HEK293T (cell line): Measurements from ENCODE around the gene PZP.

Source experiments
- CTCF ChIA-PET: fragments of 350-600 bp; formaldehyde crosslinking; extraction: SDS; loops from one replicate; lab custom pipeline; 2021; ENCODE audit warnings: antibody characterized with exemption, inconsistent platforms; lab: Yijun Ruan, JAX
- POLR2A ChIA-PET: fragments of 350-600 bp; formaldehyde crosslinking; extraction: SDS; loops from one replicate; lab custom pipeline; 2020; ENCODE audit warnings: antibody characterized with exemption, inconsistent platforms; lab: Yijun Ruan, JAX
- DNase-seq: peaks from one replicate; pipeline ENCODE4 v3.0.0; 2012; ENCODE audit warnings: mixed read lengths; ENCODE audit errors: extremely low spot score
- ARNT ChIP-seq: fragments of 450-650 bp; IDR thresholded peaks from 2 replicates; pipeline ENCODE4 v1.6.1; 2017; ENCODE audit warnings: mild to moderate bottlenecking
- BHLHE40 ChIP-seq: fragments of 450-650 bp; IDR thresholded peaks from 2 replicates; pipeline ENCODE4 v1.6.1; 2016; ENCODE audit warnings: mild to moderate bottlenecking, moderate library complexity, borderline replicate concordance
- CTBP1 ChIP-seq: fragments of 450-650 bp; IDR thresholded peaks from 2 replicates; pipeline ENCODE4 v1.6.1; 2016; ENCODE audit warnings: borderline replicate concordance
- ELF4 ChIP-seq: fragments of 450-650 bp; IDR thresholded peaks from 2 replicates; pipeline ENCODE4 v1.6.1; 2017; ENCODE audit warnings: antibody characterized with exemption
- FOXA1 ChIP-seq: fragments of 450-650 bp; IDR thresholded peaks from 2 replicates; pipeline ENCODE4 v1.6.1; 2016; ENCODE audit warnings: mild to moderate bottlenecking
- FOXK2 ChIP-seq: fragments of 450-650 bp; IDR thresholded peaks from 2 replicates; pipeline ENCODE4 v1.6.1; 2016; ENCODE audit warnings: mild to moderate bottlenecking
- FOXM1 ChIP-seq: fragments of 450-650 bp; IDR thresholded peaks from 2 replicates; pipeline ENCODE4 v1.6.1; 2017; ENCODE audit warnings: mild to moderate bottlenecking, borderline replicate concordance
- HDGF ChIP-seq: fragments of 450-650 bp; IDR thresholded peaks from 2 replicates; pipeline ENCODE4 v1.6.1; 2017; ENCODE audit warnings: antibody characterized with exemption, borderline replicate concordance
- L3MBTL2 ChIP-seq: fragments of 450-650 bp; conservative IDR thresholded peaks from 2 replicates; pipeline ENCODE4 v1.6.1; 2016; ENCODE audit warnings: mild to moderate bottlenecking
- LEF1 ChIP-seq: fragments of 450-650 bp; IDR thresholded peaks from 2 replicates; pipeline ENCODE4 v1.6.1; 2017; ENCODE audit warnings: mild to moderate bottlenecking, borderline replicate concordance
- NFRKB ChIP-seq: fragments of 450-650 bp; IDR thresholded peaks from 2 replicates; pipeline ENCODE4 v1.6.1; 2016; ENCODE audit warnings: mild to moderate bottlenecking, moderate library complexity
- SP1 ChIP-seq: fragments of 450-650 bp; IDR thresholded peaks from 2 replicates; pipeline ENCODE4 v1.6.1; 2017
- SUZ12 ChIP-seq: fragments of 450-650 bp; IDR thresholded peaks from 2 replicates; pipeline ENCODE4 v1.6.1; 2016; ENCODE audit warnings: mild to moderate bottlenecking
- TARDBP ChIP-seq: fragments of 450-650 bp; IDR thresholded peaks from 2 replicates; pipeline ENCODE4 v1.6.1; 2016
- ZNF384 ChIP-seq: fragments of 450-650 bp; IDR thresholded peaks from 2 replicates; pipeline ENCODE4 v1.6.1; 2016
- TF ChIP-seq, protein P1 (sequence below): fragments of 450-650 bp; IDR thresholded peaks from 2 replicates; pipeline ENCODE4 v1.6.1; 2016

PZP gene

DNA sequence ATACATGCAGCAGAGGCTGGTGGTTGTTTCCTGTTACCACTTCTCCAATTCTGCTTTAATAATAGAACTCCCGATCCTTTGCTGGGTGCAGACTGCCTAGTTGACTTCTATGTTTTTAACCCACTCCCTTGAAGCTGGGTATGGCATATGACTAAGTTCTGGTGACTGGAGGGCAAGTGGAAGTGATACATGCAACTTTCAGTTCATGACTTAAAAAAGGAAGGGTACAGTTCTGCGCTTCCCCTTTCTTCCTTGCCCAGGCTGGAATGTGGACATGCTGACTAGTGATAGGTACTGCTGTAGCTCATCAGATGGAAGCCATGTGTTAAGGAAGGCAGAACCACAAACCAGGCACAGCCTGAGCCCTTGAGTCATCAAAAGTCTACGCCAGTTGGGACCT, 90.0 kb downstream of the PZP start:
- ChIA-PET POLR2A (no interaction called here), CTCF (no interaction called here)

DNA sequence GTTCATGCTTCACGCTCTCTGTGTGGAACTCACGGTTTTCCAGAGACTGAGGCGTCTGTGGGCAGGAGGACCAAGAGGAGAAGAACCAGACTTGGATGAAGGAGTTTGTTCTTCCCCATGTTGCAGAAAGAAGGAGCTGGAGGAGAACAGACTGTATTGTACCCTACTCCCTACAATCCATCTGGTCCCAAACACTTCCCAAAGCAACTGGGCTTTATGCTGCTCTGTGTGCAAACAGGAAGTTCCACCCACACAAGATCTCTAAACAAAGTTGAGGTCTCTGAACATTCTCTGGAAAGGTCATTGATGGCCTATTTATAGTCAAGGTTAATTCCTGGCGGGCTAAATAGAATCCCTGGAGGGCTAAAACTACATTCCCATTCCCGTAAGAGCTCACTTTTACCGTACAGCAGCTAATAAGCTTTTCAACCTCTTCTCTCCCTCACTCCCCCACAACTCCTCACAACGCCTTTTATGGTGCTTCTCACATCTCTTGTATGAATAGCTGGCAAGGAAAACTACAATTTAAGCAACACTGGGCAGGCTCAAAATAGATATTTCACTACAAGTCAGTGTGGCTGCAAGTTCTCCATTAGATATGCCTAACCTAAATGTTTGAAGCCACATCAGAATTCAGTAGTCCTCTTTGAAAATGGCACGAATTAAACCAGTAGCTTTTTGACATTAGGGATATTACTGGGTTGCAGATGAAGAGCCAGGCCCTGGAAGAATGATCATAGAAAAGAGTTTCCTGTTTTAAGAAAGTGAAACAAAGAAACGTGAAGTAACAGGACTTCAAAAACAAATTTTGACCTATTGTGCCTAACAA, 92.2 kb downstream of the PZP start, which contains the start of gene A2M:
TSS of gene A2M (minus strand) at position 189 of the 829 bp plus-strand sequence. CDS start at position 119, 70 bp downstream.
- POLR2A ChIA-PET = no interaction called here
- no peak for TF ChIP-seq FOXK2
- TF ChIP-seq CTBP1 = no peak
- TF ChIP-seq HDGF = no peak
- no peak for TF ChIP-seq SUZ12
- TF ChIP-seq, protein P1, sequence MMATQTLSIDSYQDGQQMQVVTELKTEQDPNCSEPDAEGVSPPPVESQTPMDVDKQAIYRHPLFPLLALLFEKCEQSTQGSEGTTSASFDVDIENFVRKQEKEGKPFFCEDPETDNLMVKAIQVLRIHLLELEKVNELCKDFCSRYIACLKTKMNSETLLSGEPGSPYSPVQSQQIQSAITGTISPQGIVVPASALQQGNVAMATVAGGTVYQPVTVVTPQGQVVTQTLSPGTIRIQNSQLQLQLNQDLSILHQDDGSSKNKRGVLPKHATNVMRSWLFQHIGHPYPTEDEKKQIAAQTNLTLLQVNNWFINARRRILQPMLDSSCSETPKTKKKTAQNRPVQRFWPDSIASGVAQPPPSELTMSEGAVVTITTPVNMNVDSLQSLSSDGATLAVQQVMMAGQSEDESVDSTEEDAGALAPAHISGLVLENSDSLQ = no peak
- no peak for TF ChIP-seq TARDBP
- no peak for TF ChIP-seq FOXA1
- no peak for TF ChIP-seq ZNF384
- no peak for TF ChIP-seq L3MBTL2
- no peak for TF ChIP-seq ARNT
- TF ChIP-seq NFRKB = no peak
- no peak for TF ChIP-seq BHLHE40
- TF ChIP-seq FOXM1 = no peak
- TF ChIP-seq ELF4 = no peak
- no peak for TF ChIP-seq LEF1
- TF ChIP-seq SP1 = no peak
- no peak for DNase-seq
- CTCF ChIA-PET = no interaction called here

More for the DNA sequence above, 90.0 kb downstream of the PZP start:
- no peak for TF ChIP-seq ZNF384
- no peak for TF ChIP-seq FOXM1
- TF ChIP-seq CTBP1 = no peak
- TF ChIP-seq FOXA1 = no peak
- no peak for TF ChIP-seq BHLHE40
- TF ChIP-seq LEF1 = no peak
- TF ChIP-seq ELF4 = no peak
- no peak for TF ChIP-seq NFRKB
- no peak for TF ChIP-seq SP1
- TF ChIP-seq TARDBP = no peak
- DNase-seq = no peak

DNA sequence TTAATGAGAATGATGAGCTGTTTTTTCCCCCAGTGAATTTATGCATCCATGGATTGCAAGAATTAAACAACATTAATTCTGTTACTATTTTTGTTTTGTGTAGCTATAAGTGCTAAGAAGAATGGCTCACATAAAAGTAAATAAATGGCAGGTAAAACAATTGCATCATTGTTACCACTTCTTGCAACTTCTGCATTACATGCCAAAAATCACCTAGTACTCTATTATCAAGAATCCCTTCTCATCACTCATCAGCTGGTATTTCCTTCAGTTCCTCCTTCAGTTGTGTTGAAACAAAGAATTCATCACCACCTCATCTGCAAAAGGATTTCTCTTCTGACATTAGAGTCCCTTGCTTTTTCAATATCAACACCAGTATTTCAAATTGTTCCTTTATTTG, 93.2 kb downstream of the PZP start:
- ChIA-PET POLR2A (no interaction called here), CTCF (interaction anchor here (0.7 to 1.0 kb wide), 2 partner anchors 239 to 458 kb away, joined by 3 to 4 read pairs; no protein-coding TSS in a partner anchor)
- no peak for TF ChIP-seq TARDBP
- no peak for TF ChIP-seq ARNT
- TF ChIP-seq FOXM1 = no peak
- TF ChIP-seq SP1 = no peak
- DNase-seq = no peak

DNA sequence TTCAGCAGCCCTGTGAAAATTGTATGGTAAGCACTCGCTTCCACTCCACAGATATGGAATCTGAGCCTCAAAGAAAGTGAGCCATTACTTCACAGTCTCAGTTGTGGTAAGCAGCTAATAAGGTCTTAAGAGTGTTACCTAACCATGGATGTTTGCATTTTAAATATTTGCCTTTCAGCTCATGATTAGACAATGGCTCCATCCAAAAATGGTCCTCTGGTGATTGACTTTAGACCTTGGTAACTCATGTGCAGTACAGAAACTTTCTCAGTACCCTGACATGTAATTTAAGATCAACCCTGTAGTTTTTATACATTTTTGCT, 94.2 kb downstream of the PZP start:
- ChIA-PET POLR2A (no interaction called here), CTCF (no interaction called here)
- no peak for TF ChIP-seq FOXA1
- no peak for DNase-seq

DNA sequence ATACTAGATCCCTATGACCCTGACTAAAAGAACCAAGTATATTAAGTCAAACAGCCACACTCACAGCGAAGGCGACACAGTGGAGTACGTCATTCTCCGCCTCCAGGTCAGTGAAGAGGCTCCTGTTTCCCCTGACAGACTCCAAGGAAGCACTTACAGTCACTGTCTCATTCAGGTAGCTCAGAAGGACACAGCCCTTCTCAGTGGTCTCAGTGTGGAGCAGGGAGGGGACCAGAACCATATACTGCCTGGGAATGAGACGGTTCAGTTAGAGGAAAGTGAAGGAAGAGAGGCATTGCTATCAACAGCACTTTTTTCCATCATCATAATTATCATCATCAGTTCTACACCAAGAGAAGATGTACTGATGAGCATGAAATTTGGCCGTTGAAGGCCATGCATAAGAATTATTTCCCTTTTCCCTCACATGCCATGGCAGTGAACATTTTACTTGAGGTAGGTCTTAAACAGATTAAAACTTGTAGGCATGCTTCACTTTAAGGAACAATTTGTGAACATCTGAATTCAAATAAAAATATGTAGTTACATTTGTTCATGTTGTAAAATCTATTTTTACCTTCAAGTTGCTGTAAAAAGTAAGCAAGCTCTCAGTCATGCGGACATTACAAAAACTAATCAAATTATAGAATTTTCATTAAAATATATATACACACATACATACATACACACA, 94.8 kb downstream of the PZP start:
- CTCF ChIA-PET = no interaction called here
- TF ChIP-seq BHLHE40 (no peak), ARNT (no peak), SP1 (no peak), CTBP1 (no peak), ZNF384 (no peak), L3MBTL2 (no peak), SUZ12 (no peak), FOXM1 (no peak), HDGF (no peak), LEF1 (no peak), FOXK2 (no peak), ELF4 (no peak), FOXA1 (no peak), TARDBP (no peak), NFRKB (no peak)
- TF ChIP-seq, protein P1 = no peak

DNA sequence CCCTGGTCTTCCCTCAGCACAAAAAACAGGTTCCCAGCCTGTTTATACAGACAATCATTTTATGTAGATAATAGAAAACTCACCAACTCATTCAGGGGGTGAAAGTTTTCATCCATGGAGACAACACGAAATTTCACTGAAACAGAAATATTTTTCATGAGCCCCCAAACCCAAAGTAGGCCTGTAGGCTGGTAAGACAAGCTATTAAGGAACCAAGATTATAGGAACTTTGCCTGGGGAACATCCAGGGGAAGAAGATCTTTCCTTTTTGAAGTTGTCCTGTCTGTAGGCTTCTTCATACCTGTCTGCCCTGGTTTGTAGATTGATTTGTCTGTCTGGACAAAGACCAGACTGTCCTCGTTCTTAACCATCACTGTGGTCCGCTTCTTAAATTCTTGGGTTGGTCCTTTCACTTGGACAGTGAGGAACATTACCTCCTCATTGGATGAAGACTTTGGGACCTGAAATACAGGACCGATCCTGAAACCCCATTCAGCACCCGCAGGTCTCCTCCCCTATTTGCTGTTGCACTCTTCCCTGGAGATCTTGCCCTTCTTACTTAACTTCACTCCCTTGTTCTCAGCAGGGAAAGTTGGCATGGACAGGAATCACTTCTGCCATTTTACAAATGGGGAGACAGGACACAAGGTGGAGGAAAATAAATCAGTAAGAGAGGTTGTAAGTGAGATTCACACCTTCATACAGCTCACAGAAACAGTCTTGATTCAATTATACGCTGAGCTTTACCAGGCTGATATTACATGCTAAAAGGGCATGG, 95.9 kb downstream of the PZP start:
- POLR2A ChIA-PET = no interaction called here
- TF ChIP-seq BHLHE40 = no peak
- no peak for TF ChIP-seq L3MBTL2
- no peak for TF ChIP-seq FOXM1
- no peak for TF ChIP-seq NFRKB
- no peak for TF ChIP-seq LEF1
- CTCF ChIA-PET = no interaction called here
- DNase-seq = no peak

More for the DNA sequence above, 94.8 kb downstream of the PZP start:
- POLR2A ChIA-PET = no interaction called here
- DNase-seq = no peak
